HEK293 (cell line): Measurements from ENCODE around the gene JOSD1.

ENCODE experiments used
- GLI4 ChIP-seq: fragments of 450-650 bp; formaldehyde crosslinking; IDR thresholded peaks from 2 replicates; pipeline ENCODE4 v1.5.1; 2016; ENCODE audit warnings: missing biosample characterization, missing genetic modification characterization
- KLF9 ChIP-seq: fragments of 450-650 bp; formaldehyde crosslinking; IDR thresholded peaks from 2 replicates; pipeline ENCODE4 v1.5.1; 2016; ENCODE audit warnings: missing biosample characterization, missing genetic modification characterization, low read depth
- MEIS1 ChIP-seq: sonication (generic); formaldehyde crosslinking; IDR thresholded peaks from 2 replicates; pipeline ENCODE4 v1.8.1; 2022; ENCODE audit warnings: missing genetic modification reagents, mild to moderate bottlenecking, borderline replicate concordance
- OSR2 ChIP-seq: fragments of 450-650 bp; formaldehyde crosslinking; IDR thresholded peaks from 2 replicates; pipeline ENCODE4 v1.5.1; 2016; ENCODE audit warnings: missing biosample characterization, missing genetic modification characterization
- PRDM4 ChIP-seq: fragments of 450-650 bp; formaldehyde crosslinking; IDR thresholded peaks from 2 replicates; pipeline ENCODE4 v1.5.1; 2017; ENCODE audit warnings: missing biosample characterization, missing genetic modification characterization
- REST ChIP-seq: fragments of 450-650 bp; formaldehyde crosslinking; IDR thresholded peaks from 2 replicates; pipeline ENCODE4 v1.5.1; 2016; ENCODE audit warnings: missing biosample characterization, missing genetic modification characterization
- TRIM28 ChIP-seq: IDR thresholded peaks from 2 replicates; pipeline ENCODE4 v1.6.1; 2011; ENCODE audit warnings: low read length, control low read depth, borderline replicate concordance
- WT1 ChIP-seq: fragments of 450-650 bp; formaldehyde crosslinking; IDR thresholded peaks from 2 replicates; pipeline ENCODE4 v1.5.1; 2016; ENCODE audit warnings: missing biosample characterization, missing genetic modification characterization
- ZNF121 ChIP-seq: fragments of 450-650 bp; formaldehyde crosslinking; IDR thresholded peaks from 2 replicates; pipeline ENCODE4 v1.5.1; 2016; ENCODE audit warnings: missing biosample characterization, missing genetic modification characterization
- ZNF146 ChIP-seq: fragments of 450-650 bp; formaldehyde crosslinking; IDR thresholded peaks from 2 replicates; pipeline ENCODE4 v1.5.1; 2016; ENCODE audit warnings: missing biosample characterization, missing genetic modification characterization
- ZNF24 ChIP-seq: fragments of 450-650 bp; formaldehyde crosslinking; IDR thresholded peaks from 2 replicates; pipeline ENCODE4 v1.5.1; 2016; ENCODE audit warnings: missing biosample characterization, missing genetic modification characterization
- ZNF266 ChIP-seq: fragments of 450-650 bp; formaldehyde crosslinking; IDR thresholded peaks from 2 replicates; pipeline ENCODE4 v1.5.1; 2016; ENCODE audit warnings: missing biosample characterization, missing genetic modification characterization, low read depth
- ZNF292 ChIP-seq: fragments of 450-650 bp; formaldehyde crosslinking; IDR thresholded peaks from 2 replicates; pipeline ENCODE4 v1.5.1; 2016; ENCODE audit warnings: low read depth, missing biosample characterization, missing genetic modification characterization, borderline replicate concordance
- ZNF362 ChIP-seq: fragments of 450-650 bp; formaldehyde crosslinking; IDR thresholded peaks from 2 replicates; pipeline ENCODE4 v1.5.1; 2016; ENCODE audit warnings: missing biosample characterization, missing genetic modification characterization
- ZNF398 ChIP-seq: fragments of 450-650 bp; formaldehyde crosslinking; IDR thresholded peaks from 2 replicates; pipeline ENCODE4 v1.5.1; 2017; ENCODE audit warnings: missing biosample characterization, missing genetic modification characterization
- ZNF488 ChIP-seq: fragments of 450-650 bp; formaldehyde crosslinking; IDR thresholded peaks from 2 replicates; pipeline ENCODE4 v1.5.1; 2016; ENCODE audit warnings: missing biosample characterization, missing genetic modification characterization
- ZNF510 ChIP-seq: fragments of 450-650 bp; formaldehyde crosslinking; IDR thresholded peaks from 2 replicates; pipeline ENCODE4 v1.5.1; 2018; ENCODE audit warnings: mild to moderate bottlenecking, missing genetic modification characterization, missing biosample characterization; ENCODE audit not compliant: insufficient replicate concordance
- ZNF518A ChIP-seq: fragments of 450-650 bp; formaldehyde crosslinking; conservative IDR thresholded peaks from 2 replicates; pipeline ENCODE4 v1.5.1; 2016; ENCODE audit warnings: low read depth, missing biosample characterization, missing genetic modification characterization
- ZNF529 ChIP-seq: fragments of 450-650 bp; formaldehyde crosslinking; IDR thresholded peaks from 2 replicates; pipeline ENCODE4 v1.5.1; 2017; ENCODE audit warnings: missing genetic modification characterization, missing biosample characterization; ENCODE audit not compliant: insufficient replicate concordance
- ZNF549 ChIP-seq: fragments of 450-650 bp; IDR thresholded peaks from 2 replicates; pipeline ENCODE4 v1.5.1; 2018; ENCODE audit warnings: missing biosample characterization, missing genetic modification characterization, mild to moderate bottlenecking, inconsistent platforms, moderate library complexity
- ZNF571 ChIP-seq: fragments of 450-650 bp; formaldehyde crosslinking; IDR thresholded peaks from 2 replicates; pipeline ENCODE4 v1.5.0; 2017; ENCODE audit warnings: missing biosample characterization, missing genetic modification characterization
- ZNF580 ChIP-seq: fragments of 450-650 bp; formaldehyde crosslinking; IDR thresholded peaks from 2 replicates; pipeline ENCODE4 v1.5.1; 2016; ENCODE audit warnings: missing biosample characterization, missing genetic modification characterization
- ZSCAN30 ChIP-seq: fragments of 450-650 bp; IDR thresholded peaks from 2 replicates; pipeline ENCODE4 v1.5.1; 2018; ENCODE audit warnings: missing biosample characterization, mild to moderate bottlenecking, missing genetic modification characterization, moderate library complexity

Gene JOSD1

GRCh38 chr22:38681582-38682335 is 19.0 kb downstream of the JOSD1 start, which contains the start of gene TOMM22 (continued):
- TF ChIP-seq MEIS1 (no peak), GLI4 (peak; percentile 24; the same call in 1 of the 2 replicates), KLF9 (tag by site-specific recombination) (peak; percentile 85), PRDM4 (tag by site-specific recombination) (peak; percentile 33), ZNF24 (tag by site-specific recombination) (peak; percentile 91), ZNF488 (no peak), ZNF518A (tag by site-specific recombination) (peak; percentile 99), ZSCAN30 (peak; percentile 92), REST (no peak), ZNF580 (tag by site-specific recombination) (peak; percentile 89), ZNF362 (tag by site-specific recombination) (no peak), ZNF398 (tag by site-specific recombination) (0 out of 2 replicates have a peak, but pooled peaks have one; percentile 11), ZNF121 (tag by site-specific recombination) (peak; percentile 98), ZNF146 (tag by site-specific recombination) (peak; percentile 20; the same call in 1 of the 2 replicates), WT1 (tag by site-specific recombination) (peak; percentile 24; the same call in 1 of the 2 replicates), ZNF549 (no peak), ZNF510 (no peak), OSR2 (tag by site-specific recombination) (no peak), ZNF292 (no peak), TRIM28 (peak; percentile 85; the same call in 1 of the 2 replicates), ZNF571 (no peak), ZNF266 (tag by site-specific recombination) (no peak), ZNF529 (tag by site-specific recombination) (no peak)
